OCI-LY1 (cell line): ENCODE data around the gene ADAMTS4.

Experiments
- EZH2 ChIP-seq: fragments of 200-600 bp; sonication (generic), shearing (Covaris generic); IDR thresholded peaks from 2 replicates; pipeline ENCODE4 v1.8.0; 2017; ENCODE audit warnings: borderline replicate concordance, mixed run types, mild to moderate bottlenecking, antibody characterized with exemption, low read length, moderate library complexity, mixed read lengths
- TF ChIP-seq, protein P1 (sequence below): fragments of 200-600 bp; sonication (generic), shearing (Covaris generic); IDR thresholded peaks from 2 replicates; pipeline ENCODE4 v1.5.1; 2017; ENCODE audit warnings: mild to moderate bottlenecking, antibody characterized with exemption, low read length, moderate library complexity, mixed read lengths

DNA sequence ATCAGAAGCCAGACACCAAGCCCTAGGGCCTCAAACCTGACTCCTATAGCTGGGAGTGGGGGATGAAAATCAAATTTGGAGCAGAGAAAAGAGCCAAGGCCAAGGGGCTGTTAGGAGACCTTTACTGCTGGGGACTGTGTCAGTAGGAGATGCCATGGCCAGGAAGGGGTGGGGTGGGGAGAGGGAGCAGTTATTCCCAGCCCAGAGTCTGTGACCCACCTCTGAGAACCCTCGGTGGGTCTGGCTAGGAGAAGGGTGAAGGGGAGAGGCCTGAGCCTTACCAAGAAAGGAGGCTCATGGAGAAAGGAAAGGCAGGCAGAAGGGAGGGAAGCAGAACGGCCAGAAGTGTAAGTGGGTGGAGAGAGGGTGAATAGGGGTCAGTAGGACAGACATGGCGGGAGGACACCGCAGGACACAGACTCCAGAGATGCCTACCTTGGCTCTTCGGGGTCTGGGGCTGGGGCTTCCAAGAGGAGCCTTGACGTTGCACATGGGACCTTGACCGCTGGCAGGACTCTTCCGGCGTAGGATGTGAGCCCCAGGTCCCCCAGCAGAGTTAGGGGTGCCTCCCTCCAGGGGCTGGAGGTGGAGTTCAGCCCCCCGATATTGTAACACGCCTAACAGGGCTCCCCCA, 1.2 kb downstream of the ADAMTS4 start:
- TF ChIP-seq, protein P1, sequence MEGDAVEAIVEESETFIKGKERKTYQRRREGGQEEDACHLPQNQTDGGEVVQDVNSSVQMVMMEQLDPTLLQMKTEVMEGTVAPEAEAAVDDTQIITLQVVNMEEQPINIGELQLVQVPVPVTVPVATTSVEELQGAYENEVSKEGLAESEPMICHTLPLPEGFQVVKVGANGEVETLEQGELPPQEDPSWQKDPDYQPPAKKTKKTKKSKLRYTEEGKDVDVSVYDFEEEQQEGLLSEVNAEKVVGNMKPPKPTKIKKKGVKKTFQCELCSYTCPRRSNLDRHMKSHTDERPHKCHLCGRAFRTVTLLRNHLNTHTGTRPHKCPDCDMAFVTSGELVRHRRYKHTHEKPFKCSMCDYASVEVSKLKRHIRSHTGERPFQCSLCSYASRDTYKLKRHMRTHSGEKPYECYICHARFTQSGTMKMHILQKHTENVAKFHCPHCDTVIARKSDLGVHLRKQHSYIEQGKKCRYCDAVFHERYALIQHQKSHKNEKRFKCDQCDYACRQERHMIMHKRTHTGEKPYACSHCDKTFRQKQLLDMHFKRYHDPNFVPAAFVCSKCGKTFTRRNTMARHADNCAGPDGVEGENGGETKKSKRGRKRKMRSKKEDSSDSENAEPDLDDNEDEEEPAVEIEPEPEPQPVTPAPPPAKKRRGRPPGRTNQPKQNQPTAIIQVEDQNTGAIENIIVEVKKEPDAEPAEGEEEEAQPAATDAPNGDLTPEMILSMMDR = no peak
- no peak for TF ChIP-seq EZH2
